HG03442 (cell line): ENCODE data around the gene SLC38A11.
"Not testable (repeated sequence)": the region's sequence is repeated elsewhere in the genome, so short reads cannot be mapped to it uniquely, and the experiment has no call there.

Experiments
- ATAC-seq: cut with Tn5 transposase; IDR thresholded peaks from one replicate; pipeline ENCODE4 v1.9.1; 2021; ENCODE audit warnings: mild to moderate bottlenecking, moderate library complexity; ENCODE audit not compliant: unreplicated experiment

SLC38A11 gene

DNA sequence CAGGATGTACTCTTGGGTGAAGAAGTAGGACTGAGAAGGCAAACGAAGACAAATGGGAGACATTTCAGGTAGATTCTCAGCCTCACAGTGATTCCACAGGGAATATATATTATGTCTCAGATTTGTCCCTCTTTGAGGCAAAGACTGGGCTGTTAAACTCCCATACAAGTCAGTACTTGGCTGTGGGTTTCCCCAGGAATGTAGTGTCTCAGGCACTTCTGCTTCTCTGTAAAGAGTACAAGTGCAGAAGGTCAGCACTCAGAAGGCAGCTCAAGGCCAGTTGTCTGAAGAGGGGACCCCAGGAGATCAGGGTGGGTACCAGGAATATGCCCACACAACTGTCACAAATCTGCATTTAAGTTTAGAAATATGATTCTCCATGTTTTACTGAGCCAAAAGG lies 73.8 kb downstream of the SLC38A11 start:
- no peak for ATAC-seq

DNA sequence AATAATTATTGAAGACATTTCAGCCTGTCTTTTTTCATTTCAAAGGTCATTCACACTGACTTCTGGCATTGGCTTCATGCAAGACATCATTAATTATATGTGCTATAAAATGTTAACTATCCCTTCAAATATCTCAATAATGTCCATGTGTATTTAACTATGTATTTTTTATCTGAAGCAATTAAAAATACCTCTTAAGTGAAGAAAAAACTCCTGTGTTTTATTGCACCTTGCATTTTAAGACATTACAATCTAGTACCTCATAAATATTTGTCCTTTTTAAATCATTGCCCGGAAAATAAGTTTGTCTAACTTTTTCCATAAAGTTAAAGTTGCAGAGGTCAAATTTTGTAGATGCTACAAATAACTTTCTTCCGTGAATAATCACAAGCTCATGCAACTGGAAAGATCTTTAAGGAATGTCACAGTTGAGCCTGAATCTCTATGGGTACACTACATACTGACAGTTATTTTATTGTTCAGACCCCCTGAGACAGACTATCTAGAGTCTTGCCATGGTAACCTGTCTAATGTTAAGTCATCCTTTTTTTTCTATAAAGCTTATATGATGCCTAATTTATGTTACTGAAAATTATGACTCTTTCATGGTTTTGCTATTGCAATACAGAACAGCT lies 75.3 kb downstream of the SLC38A11 start:
- no peak for ATAC-seq

DNA sequence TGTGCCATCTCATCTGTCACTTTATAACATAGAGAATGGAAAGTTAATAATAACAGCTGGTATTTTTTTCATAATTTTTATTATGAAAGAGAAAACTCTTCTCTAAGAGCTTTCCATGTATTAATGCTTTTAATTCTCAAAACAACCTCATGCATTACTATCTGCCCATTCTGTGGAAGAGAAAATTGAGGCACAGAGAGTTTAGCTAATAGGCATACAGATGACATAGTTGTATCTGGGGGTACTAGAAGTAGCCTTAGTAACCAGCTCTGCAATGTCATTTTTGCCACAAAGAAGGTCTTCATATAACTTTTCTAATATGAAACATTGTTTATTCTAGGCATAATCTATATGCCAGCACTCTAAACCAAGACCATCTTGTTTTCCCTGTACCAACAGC lies 77.4 kb downstream of the SLC38A11 start:
- no peak for ATAC-seq

DNA sequence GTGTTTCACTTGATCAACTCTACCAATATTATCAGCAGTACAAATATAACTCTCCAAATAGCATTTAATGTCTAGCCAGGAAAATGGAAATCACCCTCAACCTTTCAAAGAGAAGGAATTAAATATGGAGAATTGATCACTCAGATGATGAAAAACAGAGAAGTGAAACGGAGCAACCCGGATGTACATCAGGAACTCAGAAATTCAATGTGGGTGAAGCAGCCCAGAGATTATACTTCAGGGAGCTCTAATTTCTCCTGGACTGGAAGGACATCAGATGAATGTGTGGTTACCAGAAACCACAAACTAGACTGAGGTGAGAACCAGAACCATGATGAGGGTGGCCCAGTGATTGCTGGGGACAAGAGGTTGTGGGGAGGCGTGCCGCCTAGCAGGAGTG lies 78.2 kb downstream of the SLC38A11 start:
- ATAC-seq: no peak

DNA sequence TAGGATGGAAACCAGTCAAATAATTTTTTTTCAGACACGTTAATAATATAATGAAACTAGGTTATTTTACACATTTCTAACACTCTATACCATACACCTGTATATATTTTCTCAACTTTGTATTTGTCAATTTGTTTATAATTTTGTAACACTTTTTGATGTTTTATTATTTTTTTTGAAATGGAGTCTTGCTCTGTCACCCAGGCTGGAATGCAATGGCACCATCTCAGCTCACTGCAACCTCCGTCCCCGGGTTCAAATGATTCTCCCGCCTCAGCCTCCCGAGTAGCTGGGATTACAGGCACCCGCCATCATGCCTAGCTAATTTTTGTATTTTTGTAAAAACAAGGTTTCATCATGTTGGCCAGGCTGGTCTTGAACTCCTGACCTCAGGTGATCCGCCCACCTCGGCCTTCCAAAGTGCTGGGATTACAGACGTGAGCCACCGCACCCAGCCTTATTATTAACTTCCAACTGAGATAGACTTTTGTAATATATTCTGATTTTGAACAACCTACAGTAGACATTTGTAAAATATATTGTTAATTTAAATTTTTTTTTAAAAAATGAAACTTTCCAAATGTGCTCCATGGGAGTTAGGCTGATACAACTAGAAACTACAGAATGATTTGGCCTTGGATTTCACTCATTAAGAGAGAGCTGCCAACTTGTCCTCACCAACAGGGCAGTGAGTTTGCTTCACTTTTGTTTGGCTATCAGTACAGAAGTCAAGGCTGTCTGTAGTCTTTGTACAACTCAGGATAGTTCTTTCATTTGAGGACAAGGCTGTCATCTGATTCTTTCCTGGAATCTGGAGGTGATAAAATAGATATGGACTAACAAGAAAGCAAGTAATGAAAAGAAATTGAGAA lies 79.8 kb downstream of the SLC38A11 start:
- no peak for ATAC-seq

DNA sequence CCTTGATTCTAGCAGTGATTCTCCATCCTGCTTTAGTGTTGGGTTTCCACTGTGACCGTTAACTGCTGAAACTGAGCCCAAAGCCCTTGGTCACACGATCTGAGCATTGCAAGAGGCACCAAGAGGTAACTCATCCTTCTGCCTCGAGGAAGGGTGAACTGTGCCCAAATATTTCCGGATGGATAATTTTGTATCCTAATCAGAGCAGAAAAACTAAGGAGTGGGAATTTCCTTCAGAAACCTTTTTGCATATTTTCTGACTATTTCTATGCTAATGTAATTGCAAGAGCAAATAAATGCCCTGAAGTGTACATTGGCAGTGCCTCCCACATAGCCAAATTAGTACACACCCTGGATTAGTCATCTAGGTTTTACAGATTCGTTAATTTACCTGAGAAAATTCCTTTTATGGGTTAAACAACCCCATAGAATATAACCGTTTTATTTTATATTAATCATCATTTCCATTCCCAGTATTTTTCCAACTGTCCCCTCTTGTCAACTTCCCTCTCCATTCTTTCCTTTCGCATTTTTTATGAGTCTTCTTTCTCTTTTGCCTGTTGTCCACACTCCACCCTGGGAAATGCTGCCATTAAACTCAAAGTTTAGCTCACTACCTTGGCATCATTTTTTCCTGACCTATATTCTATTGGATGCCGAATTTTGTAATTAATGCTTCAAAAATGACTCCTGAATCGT lies 82.0 kb downstream of the SLC38A11 start:
- no peak for ATAC-seq

DNA sequence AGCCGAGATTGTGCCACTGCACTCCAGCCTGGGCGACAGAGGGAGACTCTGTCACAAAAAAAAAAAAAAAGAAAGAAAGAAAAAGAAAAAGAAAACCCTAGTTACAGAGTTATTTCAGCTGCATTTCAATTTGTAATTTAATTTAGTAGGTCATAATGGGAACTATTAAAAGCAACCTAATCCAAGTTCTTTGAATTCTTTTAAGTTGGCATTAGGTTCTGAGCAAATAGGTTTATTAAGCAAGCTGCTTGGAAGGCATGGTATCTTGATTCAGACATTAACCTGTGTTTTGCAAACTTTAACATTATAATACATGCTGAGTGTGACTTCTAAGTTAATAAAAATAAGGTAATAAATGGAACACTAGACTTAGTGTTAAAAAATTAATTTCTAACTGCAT lies 83.9 kb downstream of the SLC38A11 start:
- ATAC-seq: no peak

DNA sequence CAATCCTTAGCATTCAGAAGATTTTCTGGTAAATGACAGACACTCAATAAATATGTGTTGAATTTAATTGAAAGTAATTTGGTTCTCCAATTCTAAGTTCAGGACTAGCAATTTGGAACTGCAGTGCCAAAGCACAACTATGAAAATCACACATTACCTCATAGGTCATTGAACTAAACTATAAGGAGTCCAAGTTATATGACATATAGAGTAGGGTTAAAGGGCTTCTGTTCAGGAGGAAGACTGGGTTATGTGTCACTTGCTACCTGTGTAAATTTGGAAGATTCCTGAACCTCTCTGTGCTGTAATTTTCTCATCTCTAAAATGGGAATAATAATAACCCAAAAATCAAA lies 85.9 kb downstream of the SLC38A11 start:
- ATAC-seq: no peak

DNA sequence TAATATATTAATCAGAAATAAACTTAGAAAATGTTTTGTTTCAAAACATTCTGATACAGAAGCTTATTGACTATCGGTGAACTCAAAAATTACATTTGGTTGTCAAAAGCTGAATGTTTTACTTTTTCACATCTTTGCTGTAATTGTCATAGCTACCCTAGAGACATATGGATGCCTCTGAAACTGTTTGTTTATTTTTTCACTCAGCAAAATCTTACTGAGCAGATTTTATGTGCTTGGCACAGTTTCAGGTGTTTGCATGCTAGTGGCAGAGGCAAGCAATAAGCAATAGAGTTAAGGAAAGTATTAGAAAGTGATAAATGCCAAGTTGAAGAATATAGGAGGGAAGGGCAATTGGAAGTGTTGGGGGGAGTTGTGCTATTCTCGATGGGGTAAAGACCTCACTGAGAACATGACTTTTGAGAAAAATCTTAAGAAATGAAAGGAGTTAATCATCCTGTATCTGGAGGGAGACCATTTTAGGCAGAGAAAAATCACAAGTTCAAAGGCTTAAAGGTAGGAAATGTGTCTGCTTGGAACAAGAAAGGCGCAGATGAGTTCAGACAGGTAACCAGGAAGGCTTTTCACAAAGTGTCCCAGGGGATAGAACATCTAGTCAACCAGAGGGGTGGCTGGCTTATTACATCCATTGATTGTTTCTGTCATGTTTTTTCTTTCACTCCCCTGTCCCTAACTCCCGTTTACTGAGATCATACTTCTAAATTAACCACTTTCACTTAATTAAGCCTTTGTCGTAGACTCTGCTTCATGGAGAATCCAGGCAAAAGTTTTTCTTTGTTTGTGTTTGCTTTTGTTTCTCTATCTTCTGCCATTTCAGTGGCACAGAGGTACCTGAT lies 86.5 kb downstream of the SLC38A11 start:
- no peak for ATAC-seq

DNA sequence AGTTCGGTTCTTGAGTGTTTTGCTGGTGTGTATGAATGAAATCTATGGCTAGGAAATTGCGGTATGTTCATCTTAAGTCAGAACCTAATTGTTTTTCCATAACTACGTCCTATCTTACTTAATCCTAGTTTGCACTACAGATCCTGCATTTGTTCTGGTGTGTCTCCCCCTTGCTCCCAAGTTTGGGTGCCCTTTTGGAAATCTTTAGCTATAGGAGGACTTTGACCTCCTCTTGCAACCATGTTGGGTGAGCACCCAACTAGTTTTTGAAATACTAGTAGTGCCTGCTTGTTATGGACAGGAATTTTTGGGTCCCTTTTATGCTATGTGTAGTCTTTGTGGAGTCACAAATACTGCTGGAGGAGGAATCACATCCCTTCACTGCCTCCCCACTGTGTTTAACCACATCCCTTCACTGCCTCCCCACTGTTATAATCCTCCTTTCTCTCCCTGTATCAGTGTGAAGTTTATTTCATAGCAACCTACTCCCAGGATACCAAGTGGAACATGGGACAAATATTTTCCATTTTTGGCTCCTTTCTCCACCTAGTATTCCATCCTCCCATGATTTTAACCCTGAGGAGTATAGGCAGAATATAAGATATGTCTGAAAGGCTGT lies 87.4 kb downstream of the SLC38A11 start:
- ATAC-seq: no peak

DNA sequence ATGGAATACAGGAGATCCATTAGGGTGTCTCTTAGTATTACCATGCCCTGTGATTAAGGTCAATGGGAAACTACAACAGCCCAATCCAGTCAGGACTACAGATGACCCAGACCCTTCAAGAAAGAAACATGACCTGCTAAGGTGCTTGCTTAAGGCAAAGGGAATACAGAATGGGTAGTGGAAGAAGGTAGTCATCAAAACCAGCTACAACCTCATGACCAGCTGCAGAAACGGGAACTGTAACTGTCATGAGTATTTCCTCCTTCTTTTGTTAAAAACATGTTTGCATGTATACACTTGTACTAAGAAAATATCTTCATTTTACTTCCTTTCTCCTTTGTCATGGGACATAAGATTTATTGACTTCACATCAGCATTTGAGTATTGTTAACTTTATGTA lies 88.9 kb downstream of the SLC38A11 start:
- not testable (repeated sequence) for ATAC-seq

DNA sequence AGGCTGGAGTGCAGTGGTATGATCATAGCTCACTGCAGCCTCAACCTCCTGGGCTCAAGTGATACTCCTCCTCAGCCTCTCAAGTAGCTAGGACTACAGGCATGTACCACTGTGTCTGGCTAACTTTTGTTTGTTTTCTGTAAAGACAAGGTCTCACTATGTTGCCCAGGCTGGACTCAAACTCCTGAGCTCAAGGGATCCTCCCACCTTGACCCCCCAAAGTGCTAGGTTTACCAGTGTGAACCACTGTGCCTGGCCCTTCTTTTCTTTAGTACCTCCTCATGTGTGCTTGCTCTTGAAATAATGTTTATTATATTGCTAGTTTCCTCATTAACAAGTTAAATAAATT lies 94.7 kb downstream of the SLC38A11 start:
- no peak for ATAC-seq

DNA sequence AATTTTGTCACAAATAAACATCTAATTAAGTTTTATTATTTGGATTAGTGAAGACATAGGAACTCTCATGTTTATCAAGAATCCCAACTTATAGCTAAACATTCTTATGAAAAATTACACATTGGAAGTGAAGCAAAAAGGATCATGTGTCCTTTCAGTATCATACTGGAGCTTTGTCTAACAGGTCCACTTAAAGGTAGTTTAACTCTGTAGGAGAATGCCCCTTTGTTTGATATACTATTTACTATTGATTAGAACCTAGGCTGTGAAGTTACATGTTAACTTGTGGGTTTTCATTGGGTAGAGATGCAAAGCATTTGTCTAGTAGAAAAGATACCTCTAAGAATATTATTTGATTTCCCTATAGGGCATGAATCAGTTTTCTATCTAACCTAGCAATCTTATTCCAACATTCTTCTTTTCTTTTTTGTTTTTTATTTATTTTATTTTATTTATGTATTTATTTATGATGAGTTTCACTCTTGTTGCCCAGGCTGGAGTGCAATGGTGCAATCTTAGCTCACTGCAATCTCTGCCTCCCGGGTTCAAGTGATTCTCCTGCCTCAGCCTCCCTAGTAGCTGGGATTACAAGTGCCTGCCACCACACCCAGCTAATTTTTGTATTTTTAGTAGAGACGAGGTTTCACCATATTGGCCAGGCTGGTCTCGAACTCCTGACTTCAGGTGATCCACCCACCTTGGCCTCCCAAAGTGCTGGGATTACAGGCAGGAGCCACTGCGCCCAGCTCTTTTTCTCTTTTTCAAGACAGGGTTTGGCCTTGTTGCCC lies 95.2 kb downstream of the SLC38A11 start:
- ATAC-seq: not testable (repeated sequence)

DNA sequence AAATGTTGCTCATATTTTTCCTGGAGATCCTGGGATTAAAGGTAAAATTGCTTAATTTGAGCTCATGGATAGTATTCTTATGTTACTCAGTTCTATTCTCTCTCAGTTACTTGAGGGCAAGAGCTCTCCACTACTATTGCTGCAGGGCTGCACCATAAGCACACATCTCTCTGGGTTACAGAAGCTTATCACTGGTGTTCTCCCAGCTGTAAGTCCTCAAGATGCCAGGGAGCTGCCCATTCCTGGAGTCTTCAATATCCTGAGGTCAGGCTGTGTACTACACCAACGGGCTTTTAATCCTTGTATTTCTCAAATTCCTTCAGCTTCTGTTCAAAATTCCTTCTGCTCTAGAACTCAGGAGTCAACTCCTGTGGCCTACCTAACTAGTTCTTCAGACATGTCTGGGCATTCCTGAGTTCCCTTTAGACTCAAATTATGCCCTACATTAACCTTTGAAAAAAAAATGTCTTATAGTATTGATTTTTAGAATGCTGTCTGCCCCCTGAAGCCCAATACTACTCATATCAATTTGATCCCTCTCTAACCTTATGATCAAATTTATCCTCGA lies 96.0 kb downstream of the SLC38A11 start:
- no peak for ATAC-seq

DNA sequence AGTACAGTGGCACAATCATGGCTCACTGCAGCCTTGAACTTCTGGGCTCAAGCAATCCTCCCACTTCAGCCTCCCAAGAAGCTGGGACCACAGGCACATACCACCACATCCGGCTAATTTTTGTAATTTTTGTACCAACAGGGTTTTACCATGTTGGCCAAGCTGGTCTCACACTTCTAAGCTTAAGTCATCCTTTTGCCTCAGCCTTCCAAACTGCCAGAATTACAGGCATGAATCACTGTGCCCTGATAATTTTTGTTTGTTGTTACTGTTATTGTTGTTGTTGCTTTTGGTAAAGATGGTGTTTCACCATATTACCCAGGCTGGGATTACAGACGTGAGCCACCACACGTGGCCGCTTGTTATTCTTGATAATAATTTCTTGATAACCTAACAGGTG lies 103.2 kb downstream of the SLC38A11 start:
- ATAC-seq: no peak

DNA sequence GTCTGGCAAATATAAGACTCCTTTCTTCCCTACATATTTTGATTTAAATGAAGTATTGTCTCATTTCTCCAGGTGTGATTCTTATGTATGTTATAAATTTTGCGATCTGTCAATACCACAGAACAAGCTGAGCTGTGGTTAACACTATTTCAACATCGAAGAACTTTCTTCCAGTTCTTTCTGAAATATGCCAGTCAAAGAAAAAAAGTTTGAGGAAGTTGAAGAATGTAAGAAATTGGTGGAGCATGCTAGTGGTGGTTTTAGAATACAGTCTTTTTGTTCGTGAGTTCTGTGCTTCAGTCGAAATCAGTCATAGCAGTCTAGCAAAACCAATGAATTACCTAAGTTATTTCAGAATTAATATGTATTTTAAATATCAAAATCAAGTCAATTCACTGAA lies 105.1 kb downstream of the SLC38A11 start:
- no peak for ATAC-seq

DNA sequence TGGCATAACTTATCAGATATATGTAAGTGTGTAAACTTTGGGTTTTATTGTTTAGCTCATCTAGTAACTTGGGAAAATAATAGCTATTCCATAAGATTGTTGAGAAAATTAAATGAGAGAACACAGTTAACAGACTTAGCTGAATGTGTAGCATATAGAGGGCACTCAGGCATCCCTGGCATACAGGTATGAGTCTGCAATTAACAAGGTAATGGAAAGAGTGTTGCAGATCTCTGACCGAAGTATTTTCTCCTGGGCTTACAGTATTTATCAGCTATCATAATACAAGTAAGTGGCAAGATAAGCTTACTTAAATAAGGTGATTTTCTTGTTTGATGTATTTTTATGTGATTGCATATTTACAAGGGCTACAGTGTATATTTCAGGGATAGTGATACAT lies 105.8 kb downstream of the SLC38A11 start:
- ATAC-seq: no peak

DNA sequence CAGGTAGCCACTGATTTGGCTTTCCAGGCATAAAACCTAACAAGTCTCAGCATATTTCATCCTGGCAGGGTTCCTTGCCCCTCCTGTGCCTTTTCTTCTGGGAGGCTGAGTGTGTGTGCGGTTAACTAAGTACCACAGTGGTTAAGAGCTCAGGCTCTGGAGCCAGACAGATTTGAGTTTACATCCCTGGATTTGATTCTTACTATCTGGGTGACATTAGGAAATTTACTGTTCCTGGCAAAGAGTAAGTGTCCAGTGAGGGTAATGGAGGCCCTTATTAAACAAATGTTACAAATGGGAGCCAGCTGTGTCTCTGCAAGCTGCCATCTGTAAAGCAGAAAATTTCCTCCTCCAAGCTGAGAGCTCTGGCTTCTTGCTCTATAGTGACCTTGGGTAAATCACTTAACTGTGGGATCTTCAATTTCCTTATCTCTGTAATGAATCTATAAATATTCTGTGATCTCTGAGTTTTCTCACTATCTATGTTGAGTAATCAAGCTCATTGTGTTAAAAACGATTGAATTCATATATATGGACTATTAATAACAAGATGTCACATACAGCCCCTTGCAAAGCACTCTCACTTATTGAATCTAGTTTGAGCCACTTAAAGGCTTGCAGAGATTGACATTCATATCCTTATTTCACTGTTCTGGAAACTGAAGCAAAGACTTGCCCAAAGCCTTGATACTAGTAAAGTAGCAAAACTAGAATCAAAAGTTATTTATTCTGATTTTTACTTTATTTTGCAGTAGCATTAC lies 107.2 kb downstream of the SLC38A11 start:
- no peak for ATAC-seq

DNA sequence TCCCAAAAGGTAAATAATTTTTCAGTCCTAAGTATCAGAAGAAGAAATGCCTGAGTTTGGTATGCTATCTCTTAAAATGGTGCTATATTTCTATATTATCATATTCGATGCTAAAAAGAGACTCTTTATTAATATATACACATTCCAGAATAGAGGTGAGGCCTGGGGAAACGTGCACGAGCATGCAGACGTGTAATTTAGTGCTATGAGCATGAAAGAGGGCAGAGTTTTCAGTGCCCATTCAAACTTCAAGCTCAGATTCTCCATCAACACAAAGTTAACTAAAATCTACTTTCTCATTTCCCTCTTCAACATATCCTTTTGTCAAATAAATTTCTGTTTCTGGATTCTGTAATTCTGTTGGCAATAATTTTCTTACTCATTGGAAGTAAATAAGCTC lies 108.0 kb downstream of the SLC38A11 start:
- no peak for ATAC-seq
